HUES64 (cell line): Measurements from ENCODE around the gene MUC6.

Source experiments
- H3K27ac ChIP-seq: 2 replicates; pipeline ENCODE4 v1.7.0; 2013; ENCODE audit warnings: low read depth, low read length, inconsistent platforms
- H3K27me3 ChIP-seq: 2 replicates; pipeline ENCODE4 v1.6.1; 2013; ENCODE audit warnings: mild to moderate bottlenecking, low read length; ENCODE audit not compliant: insufficient read depth
- H3K36me3 ChIP-seq: 2 replicates; pipeline ENCODE4 v1.6.1; 2013; ENCODE audit warnings: mild to moderate bottlenecking, low read length; ENCODE audit not compliant: insufficient read depth
- H3K4me1 ChIP-seq: 2 replicates; pipeline ENCODE4 v1.6.1; 2013; ENCODE audit warnings: mild to moderate bottlenecking, low read length, moderate library complexity; ENCODE audit not compliant: insufficient read depth
- H3K4me3 ChIP-seq: 2 replicates; pipeline ENCODE4 v1.5.1; 2013; ENCODE audit warnings: mild to moderate bottlenecking, low read length, moderate library complexity
- H3K9ac ChIP-seq: 2 replicates; pipeline ENCODE4 v1.6.1; 2013; ENCODE audit warnings: mild to moderate bottlenecking, low read depth, low read length
- H3K9me3 ChIP-seq: 2 replicates; pipeline ENCODE4 v1.6.1; 2013; ENCODE audit warnings: low read depth, low read length; ENCODE audit not compliant: insufficient read depth
- WGBS: fragments of 150-250, 120-280 bp; methylation state at CpG from one replicate; pipeline ENCODE4 v1.1.7; 2013; ENCODE audit warnings: missing lambda C conversion rate; 5-methylcytosine and 5-hydroxymethylcytosine counted together

Gene MUC6

DNA sequence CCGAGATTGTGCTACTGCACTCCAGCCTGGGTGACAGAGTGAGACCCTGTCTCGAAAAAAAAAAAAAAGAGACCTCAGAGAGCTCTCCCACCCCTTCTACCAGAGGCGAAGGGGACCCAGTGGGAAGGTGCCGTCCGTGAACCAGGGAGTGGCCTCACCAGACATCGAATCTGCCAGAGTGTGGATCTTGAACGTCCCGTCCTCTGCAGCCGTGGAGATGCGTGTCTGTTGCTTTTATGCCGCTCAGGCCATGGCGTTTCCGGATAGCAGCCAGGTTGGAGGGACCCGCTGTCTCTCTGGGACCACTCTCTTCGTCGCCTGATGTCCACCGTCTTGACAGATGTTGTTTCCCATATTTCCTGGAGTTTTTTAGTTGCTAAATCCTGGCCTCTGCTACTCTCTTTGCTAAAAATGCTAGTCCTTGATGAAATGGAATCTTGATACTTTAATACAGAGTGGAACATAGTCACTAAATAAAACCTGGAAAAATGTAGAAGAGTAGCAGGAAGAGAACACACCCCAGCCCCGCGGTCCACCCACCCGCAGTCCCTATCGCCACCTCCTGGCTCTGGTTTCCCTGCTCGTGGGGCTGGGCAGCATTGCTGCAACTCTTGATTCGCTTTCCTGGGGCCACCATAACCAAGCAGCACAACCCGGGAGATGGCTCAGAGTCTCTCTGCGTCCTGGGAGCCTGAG is 12.0 kb upstream of the MUC6 start:
- Histone ChIP-seq H3K27ac (no peak overlapping the region), H3K9me3 (no peaks in the 10 kb centered on the region), H3K36me3 (no peaks in the 10 kb centered on the region), H3K4me3 (no peak overlapping the region), H3K4me1 (no peaks in the 10 kb centered on the region), H3K27me3 (no peaks in the 10 kb centered on the region), H3K9ac (no peak overlapping the region)
- WGBS: 88% methylated on average over 25 of the region's 25 CpGs

- Histone ChIP-seq H3K27ac (no peak overlapping the region), H3K4me3 (no peak overlapping the region), H3K27me3 (no peaks in the 10 kb centered on the region), H3K36me3 (no peaks in the 10 kb centered on the region), H3K9ac (no peak overlapping the region), H3K9me3 (no peaks in the 10 kb centered on the region), H3K4me1 (no peaks in the 10 kb centered on the region)
- 90% methylated on average over 22 of the region's 22 CpGs for WGBS
Observed at GRCh38 chr11:1047595-1048156, 11.2 kb upstream of the MUC6 start.

GRCh38 chr11:1044160-1044559 is 7.6 kb upstream of the MUC6 start:
- H3K9me3 ChIP-seq: no peaks in the 10 kb centered on the region
- H3K9ac ChIP-seq: no peak overlapping the region
- H3K27ac ChIP-seq: no peak overlapping the region
- no peaks in the 10 kb centered on the region for H3K27me3 ChIP-seq
- no peaks in the 10 kb centered on the region for H3K4me1 ChIP-seq
- WGBS: 90% methylated on average over 5 of the region's 6 CpGs
- no peaks in the 10 kb centered on the region for H3K36me3 ChIP-seq
- H3K4me3 ChIP-seq: no peak overlapping the region

DNA sequence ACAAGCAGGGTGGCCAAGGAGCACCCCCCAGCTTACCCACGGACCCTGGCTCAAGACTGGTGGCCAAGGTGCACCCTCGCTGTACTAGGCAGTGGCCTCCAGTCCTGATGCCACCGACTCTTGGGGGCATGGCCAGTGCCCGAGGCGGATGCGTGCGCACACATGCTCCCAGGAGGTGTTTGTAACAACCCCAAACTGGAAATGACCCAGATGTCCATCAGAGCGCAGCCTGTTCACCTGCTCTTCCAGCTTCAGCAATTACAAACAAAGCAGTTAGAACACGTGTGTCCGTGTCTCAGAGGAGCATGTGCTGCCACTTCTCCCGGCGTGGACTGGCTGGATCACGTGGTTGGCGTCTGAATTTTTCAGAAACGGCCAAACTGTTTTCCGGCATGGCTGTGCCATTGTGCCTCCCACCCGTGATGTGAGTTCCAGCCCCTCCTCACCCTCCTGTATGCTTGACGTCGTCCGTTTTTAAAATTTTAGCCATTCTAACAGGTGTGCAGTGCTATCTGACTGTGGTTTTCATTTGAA is 7.1 kb upstream of the MUC6 start:
- 94% methylated on average over 20 of the region's 20 CpGs for WGBS
- no peaks in the 10 kb centered on the region for H3K36me3 ChIP-seq
- H3K27ac ChIP-seq: no peak overlapping the region
- no peaks in the 10 kb centered on the region for H3K27me3 ChIP-seq
- no peak overlapping the region; the same call in 1 of the 2 replicates for H3K9ac ChIP-seq
- no peak overlapping the region for H3K4me3 ChIP-seq
- no peaks in the 10 kb centered on the region for H3K4me1 ChIP-seq
- H3K9me3 ChIP-seq: no peaks in the 10 kb centered on the region

DNA sequence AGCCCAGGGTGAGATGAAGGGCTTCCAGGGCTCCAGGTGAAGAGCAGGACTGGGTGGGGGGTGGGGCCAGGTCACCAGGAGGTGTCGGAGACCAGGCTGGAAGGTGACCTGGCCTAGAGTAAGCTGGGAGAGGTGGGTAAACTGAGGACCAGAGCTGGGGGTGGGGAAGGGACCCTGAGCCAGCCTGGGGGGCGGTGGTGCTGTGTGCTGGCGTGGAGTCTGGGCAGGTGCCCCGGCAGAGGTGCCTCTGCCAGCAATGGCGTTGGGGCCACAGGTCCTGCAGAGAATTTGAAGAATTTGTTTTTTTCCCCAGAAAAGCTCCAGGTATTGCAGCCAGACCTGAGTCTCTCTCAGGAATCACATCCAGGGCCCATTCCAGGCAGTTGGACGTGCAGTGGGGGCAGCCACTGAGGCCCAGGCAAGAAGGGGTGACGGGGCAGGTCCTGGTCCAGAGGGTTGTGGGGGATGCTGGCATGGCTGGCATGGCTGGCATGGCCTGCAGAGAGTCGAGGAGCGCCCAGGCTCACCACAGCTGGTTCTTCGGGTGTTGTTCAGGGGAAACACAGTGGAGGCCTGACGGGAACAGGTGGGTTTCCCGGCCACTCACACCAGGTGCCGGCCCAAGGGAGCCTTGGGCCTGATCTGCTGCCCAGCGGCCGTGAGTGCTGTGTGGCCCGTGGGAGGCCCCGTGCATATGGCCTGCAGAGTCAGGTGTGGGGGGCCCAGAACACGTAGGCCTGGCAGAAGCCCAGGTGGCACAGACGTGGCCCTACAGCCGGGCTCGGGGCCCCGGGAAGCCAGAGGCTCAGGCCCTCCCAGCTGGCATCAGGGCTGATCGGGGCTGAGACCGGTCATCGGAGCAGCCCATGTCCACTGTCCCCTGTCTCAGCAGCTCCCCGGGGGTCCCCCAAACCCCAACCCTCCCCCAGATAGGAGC is 6.4 kb upstream of the MUC6 start:
- Histone ChIP-seq H3K4me3 (no peak overlapping the region), H3K27ac (no peak overlapping the region), H3K27me3 (no peaks in the 10 kb centered on the region), H3K9me3 (no peaks in the 10 kb centered on the region), H3K36me3 (no peaks in the 10 kb centered on the region), H3K9ac (no peak overlapping the region), H3K4me1 (no peaks in the 10 kb centered on the region)
- 95% methylated on average over 26 of the region's 26 CpGs for WGBS

DNA sequence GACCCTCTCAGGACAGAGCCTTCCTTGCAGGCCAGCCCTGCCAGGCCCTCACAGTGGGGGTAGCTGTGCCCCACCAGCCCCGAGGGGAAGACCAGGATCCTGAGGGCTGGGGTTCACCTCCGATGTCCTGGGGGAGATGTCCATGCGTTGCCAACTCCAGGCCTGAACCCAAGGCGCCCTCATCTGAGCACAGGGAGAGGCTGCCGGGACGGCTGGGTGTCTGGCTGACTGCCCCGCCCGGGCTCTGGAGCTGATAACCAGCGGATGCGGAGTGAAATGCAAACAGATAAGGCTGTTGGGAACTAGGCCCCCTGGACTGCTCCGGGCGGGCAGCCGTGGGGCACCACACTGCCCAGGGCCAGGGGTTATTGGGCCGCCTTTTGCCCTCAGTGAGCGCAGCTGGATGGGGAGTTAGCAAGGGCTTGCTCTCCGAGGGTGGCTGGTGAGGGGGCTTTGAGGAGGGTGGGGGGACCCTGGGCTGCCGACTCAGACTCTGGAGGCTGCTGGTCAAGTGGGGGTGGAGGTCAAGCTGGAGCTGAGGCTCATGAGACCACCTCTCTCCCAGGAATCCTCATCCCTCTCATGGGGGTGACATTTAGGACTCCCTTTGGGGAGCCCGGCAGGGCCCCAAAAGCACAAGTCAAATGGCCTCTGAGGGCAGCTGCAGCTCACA is 5.6 kb upstream of the MUC6 start:
- no peaks in the 10 kb centered on the region for H3K27me3 ChIP-seq
- H3K9me3 ChIP-seq: no peaks in the 10 kb centered on the region
- no peak overlapping the region for H3K27ac ChIP-seq
- no peak overlapping the region for H3K9ac ChIP-seq
- H3K4me3 ChIP-seq: no peak overlapping the region
- no peaks in the 10 kb centered on the region for H3K36me3 ChIP-seq
- no peaks in the 10 kb centered on the region for H3K4me1 ChIP-seq
- WGBS: 92% methylated on average over 18 of the region's 18 CpGs

GRCh38 chr11:1041471-1041870 is 5.0 kb upstream of the MUC6 start:
- no peak overlapping the region for H3K9ac ChIP-seq
- no peak overlapping the region for H3K4me3 ChIP-seq
- no peaks in the 10 kb centered on the region for H3K27me3 ChIP-seq
- H3K27ac ChIP-seq: no peak overlapping the region
- WGBS: 90% methylated on average over 9 of the region's 9 CpGs
- H3K9me3 ChIP-seq: no peaks in the 10 kb centered on the region
- no peaks in the 10 kb centered on the region for H3K4me1 ChIP-seq
- H3K36me3 ChIP-seq: no peaks in the 10 kb centered on the region

DNA sequence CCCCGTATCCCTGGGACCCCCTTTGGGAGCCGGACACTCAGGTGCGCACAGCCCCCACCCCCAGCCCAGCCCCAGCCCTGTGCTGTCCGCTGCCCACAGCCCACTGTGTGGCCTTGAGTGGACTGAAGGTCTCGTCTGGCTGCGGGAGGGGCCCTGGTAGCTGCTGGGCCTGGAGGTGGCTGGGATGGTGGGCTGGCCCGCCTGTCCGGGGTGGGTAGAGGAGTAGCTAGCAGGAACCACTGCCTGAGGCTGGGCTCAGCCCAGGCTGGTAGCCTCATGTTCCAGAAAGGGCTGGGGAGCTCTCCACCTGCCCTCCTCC is 4.6 kb upstream of the MUC6 start:
- Histone ChIP-seq H3K36me3 (no peaks in the 10 kb centered on the region), H3K9ac (no peak overlapping the region), H3K4me3 (no peak overlapping the region), H3K27me3 (no peaks in the 10 kb centered on the region), H3K9me3 (no peaks in the 10 kb centered on the region), H3K27ac (no peak overlapping the region), H3K4me1 (no peaks in the 10 kb centered on the region)
- WGBS: 91% methylated on average over 8 of the region's 8 CpGs

- no peaks in the 10 kb centered on the region for H3K27me3 ChIP-seq
- no peak overlapping the region for H3K9ac ChIP-seq
- H3K4me1 ChIP-seq: no peaks in the 10 kb centered on the region
- H3K27ac ChIP-seq: no peak overlapping the region
- H3K9me3 ChIP-seq: no peaks in the 10 kb centered on the region
- no peak overlapping the region for H3K4me3 ChIP-seq
- no peaks in the 10 kb centered on the region for H3K36me3 ChIP-seq
- WGBS: 90% methylated on average over 16 of the region's 16 CpGs
Observed at GRCh38 chr11:1040428-1041148, 4.1 kb upstream of the MUC6 start.

GRCh38 chr11:1039481-1040427 is 3.2 kb upstream of the MUC6 start:
- no peaks in the 10 kb centered on the region for H3K9me3 ChIP-seq
- WGBS: 93% methylated on average over 32 of the region's 32 CpGs
- no peaks in the 10 kb centered on the region for H3K36me3 ChIP-seq
- H3K9ac ChIP-seq: no peak overlapping the region
- no peaks in the 10 kb centered on the region for H3K4me1 ChIP-seq
- no peaks in the 10 kb centered on the region for H3K27me3 ChIP-seq
- no peak overlapping the region for H3K27ac ChIP-seq
- H3K4me3 ChIP-seq: no peak overlapping the region
